Measurements from ENCODE around the gene UPK2.
A peak's percentile ranks its signal among the peaks of the same experiment; 100 is the strongest.

The UPK2 gene

DNA sequence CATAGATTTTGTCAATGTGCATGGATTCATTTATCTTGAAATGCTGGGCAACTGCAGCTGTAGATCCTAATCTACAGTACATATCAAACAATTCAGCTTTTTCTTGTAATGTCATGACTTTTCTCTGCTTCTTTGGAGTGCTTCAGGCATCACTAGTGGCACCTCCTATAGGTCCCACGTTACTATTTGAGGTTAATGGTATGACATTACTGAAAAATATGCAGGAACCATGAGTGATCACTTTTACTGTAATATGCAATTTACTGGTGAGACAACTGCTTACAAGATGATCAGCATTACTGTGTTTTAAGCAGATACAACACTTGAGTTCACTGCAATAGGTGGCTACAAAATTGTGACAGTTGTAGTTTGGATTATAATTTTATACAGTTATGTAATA, 44.8 kb downstream of the UPK2 start:
- Histone ChIP-seq H4K20me1 (ENCODE audit: insufficient read depth, low read length, poor library complexity, severe bottlenecking) (peaks cover 10% of the 10 kb centered on the region), H3K36me3 (ENCODE audit: insufficient read depth, low read length) (peaks cover 3% of the 10 kb centered on the region; the same call in 1 of the 2 replicates), H3K4me1 (ENCODE audit: insufficient read depth, low read length, poor library complexity, severe bottlenecking) (peaks cover 28% of the 10 kb centered on the region), H2AFZ (ENCODE audit: low read length) (no peak overlapping the region), H3K27me3 (ENCODE audit: insufficient read depth, low read length, poor library complexity, severe bottlenecking) (no peaks in the 10 kb centered on the region), H3K79me2 (ENCODE audit: insufficient read depth, low read length) (peaks cover 53% of the 10 kb centered on the region), H3F3A (ENCODE audit: low read depth) (no peaks in the 10 kb centered on the region), H3K9ac (ENCODE audit: low read depth, low read length, poor library complexity, severe bottlenecking) (peak overlapping the region; percentile 32), H3K9me3 (ENCODE audit: insufficient read depth, low read depth, low read length) (no peaks in the 10 kb centered on the region), H3K4me2 (ENCODE audit: low read depth, low read length, poor library complexity, severe bottlenecking) (peak overlapping the region; percentile 30), H3K4me3 (ENCODE audit: low read length, poor library complexity, severe bottlenecking) (no peak overlapping the region), H3K9me2 (replicated peaks; ENCODE audit: low read depth, low read length) (no peaks in the 10 kb centered on the region)
- TF ChIP-seq, protein P1, sequence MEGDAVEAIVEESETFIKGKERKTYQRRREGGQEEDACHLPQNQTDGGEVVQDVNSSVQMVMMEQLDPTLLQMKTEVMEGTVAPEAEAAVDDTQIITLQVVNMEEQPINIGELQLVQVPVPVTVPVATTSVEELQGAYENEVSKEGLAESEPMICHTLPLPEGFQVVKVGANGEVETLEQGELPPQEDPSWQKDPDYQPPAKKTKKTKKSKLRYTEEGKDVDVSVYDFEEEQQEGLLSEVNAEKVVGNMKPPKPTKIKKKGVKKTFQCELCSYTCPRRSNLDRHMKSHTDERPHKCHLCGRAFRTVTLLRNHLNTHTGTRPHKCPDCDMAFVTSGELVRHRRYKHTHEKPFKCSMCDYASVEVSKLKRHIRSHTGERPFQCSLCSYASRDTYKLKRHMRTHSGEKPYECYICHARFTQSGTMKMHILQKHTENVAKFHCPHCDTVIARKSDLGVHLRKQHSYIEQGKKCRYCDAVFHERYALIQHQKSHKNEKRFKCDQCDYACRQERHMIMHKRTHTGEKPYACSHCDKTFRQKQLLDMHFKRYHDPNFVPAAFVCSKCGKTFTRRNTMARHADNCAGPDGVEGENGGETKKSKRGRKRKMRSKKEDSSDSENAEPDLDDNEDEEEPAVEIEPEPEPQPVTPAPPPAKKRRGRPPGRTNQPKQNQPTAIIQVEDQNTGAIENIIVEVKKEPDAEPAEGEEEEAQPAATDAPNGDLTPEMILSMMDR (conservative IDR thresholded peaks at IDR 0.05; ENCODE audit: low read length) = no peak
- no peak for TF ChIP-seq EZH2phosphoT487 (IDR thresholded peaks at IDR 0.05; ENCODE audit: borderline replicate concordance)

DNA sequence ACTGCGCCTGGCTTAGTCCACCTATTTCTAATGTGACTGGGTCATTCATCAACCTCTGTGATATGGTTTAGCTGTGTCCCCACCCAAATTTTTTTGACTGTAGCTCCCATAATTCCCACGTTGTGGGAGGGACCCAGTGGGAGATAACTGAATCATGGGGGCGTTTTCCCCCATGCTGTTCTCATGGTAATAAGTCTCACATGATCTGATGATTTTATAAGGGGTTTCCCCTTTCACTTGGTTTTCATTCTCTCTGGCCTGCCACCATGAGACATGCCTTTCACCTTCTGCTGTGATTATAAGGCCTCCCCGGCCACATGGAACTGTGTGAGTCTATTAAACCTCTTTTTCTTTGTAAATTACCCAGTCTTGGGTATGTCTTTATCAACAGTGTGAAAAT, 50.6 kb downstream of the UPK2 start:
- no peaks in the 10 kb centered on the region for H3K9me2 ChIP-seq (replicated peaks; ENCODE audit: low read depth, low read length)
- no peaks in the 10 kb centered on the region for H3K9me3 ChIP-seq (ENCODE audit: insufficient read depth, low read depth, low read length)
- no peaks in the 10 kb centered on the region for H3F3A ChIP-seq (ENCODE audit: low read depth)
- TF ChIP-seq, protein P1 (conservative IDR thresholded peaks at IDR 0.05; ENCODE audit: low read length) = no peak
- no peak for TF ChIP-seq EZH2phosphoT487 (IDR thresholded peaks at IDR 0.05; ENCODE audit: borderline replicate concordance)
- H3K4me1 ChIP-seq (ENCODE audit: insufficient read depth, low read length, poor library complexity, severe bottlenecking) = no peaks in the 10 kb centered on the region
- H3K9ac ChIP-seq (ENCODE audit: low read depth, low read length, poor library complexity, severe bottlenecking) = no peak overlapping the region
- H3K27me3 ChIP-seq (ENCODE audit: insufficient read depth, low read length, poor library complexity, severe bottlenecking) = no peaks in the 10 kb centered on the region
- peaks cover 19% of the 10 kb centered on the region; the same call in 1 of the 2 replicates for H3K36me3 ChIP-seq (ENCODE audit: insufficient read depth, low read length)
- H3K4me3 ChIP-seq (ENCODE audit: low read length, poor library complexity, severe bottlenecking) = no peak overlapping the region
- no peak overlapping the region for H3K4me2 ChIP-seq (ENCODE audit: low read depth, low read length, poor library complexity, severe bottlenecking)
- H4K20me1 ChIP-seq (ENCODE audit: insufficient read depth, low read length, poor library complexity, severe bottlenecking) = no peaks in the 10 kb centered on the region
- H3K79me2 ChIP-seq (ENCODE audit: insufficient read depth, low read length) = peaks cover 1% of the 10 kb centered on the region; the same call in 1 of the 2 replicates
- H2AFZ ChIP-seq (ENCODE audit: low read length) = no peak overlapping the region

Measured in Loucy (cell line).